Neuronal stem cell (in vitro differentiated cells): Measurements from ENCODE around the gene CACNB3.
"Not testable (repeated sequence)": the region's sequence is repeated elsewhere in the genome, so short reads cannot be mapped to it uniquely, and the experiment has no call there.

Source experiments
- DNase-seq: peaks from one replicate; pipeline ENCODE4 v3.0.0-alpha.2; 2013; ENCODE audit warnings: low spot score
- H2AFZ ChIP-seq: one replicate; pipeline ENCODE4 v1.6.1; 2013; ENCODE audit warnings: mild to moderate bottlenecking, low read length, inconsistent platforms
- H2AK5ac ChIP-seq: 2 replicates; pipeline ENCODE4 v1.6.1; 2013; ENCODE audit warnings: low read depth, mild to moderate bottlenecking, inconsistent platforms, low read length, moderate library complexity, mixed read lengths
- H2BK120ac ChIP-seq: 2 replicates; pipeline ENCODE4 v1.6.1; 2013; ENCODE audit warnings: low read depth, mild to moderate bottlenecking, inconsistent platforms, low read length, moderate library complexity, mixed read lengths
- H2BK12ac ChIP-seq: one replicate; pipeline ENCODE4 v1.6.1; 2013; ENCODE audit warnings: low read length, inconsistent platforms
- H2BK15ac ChIP-seq: 2 replicates; pipeline ENCODE4 v1.6.1; 2013; ENCODE audit warnings: mild to moderate bottlenecking, low read length, inconsistent platforms, mixed read lengths
- H2BK5ac ChIP-seq: one replicate; pipeline ENCODE4 v1.6.1; 2013; ENCODE audit warnings: inconsistent platforms, mild to moderate bottlenecking, low read length, moderate library complexity
- H3K14ac ChIP-seq: one replicate; pipeline ENCODE4 v1.6.1; 2013; ENCODE audit warnings: low read length, inconsistent platforms
- H3K18ac ChIP-seq: 2 replicates; pipeline ENCODE4 v1.6.1; 2013; ENCODE audit warnings: low read length, inconsistent platforms
- H3K23ac ChIP-seq: 2 replicates; pipeline ENCODE4 v1.6.1; 2013; ENCODE audit warnings: low read depth, mild to moderate bottlenecking, mixed read lengths, low read length, inconsistent platforms; ENCODE audit not compliant: poor library complexity
- H3K27ac ChIP-seq: replicated peaks from 3 replicates; pipeline ENCODE4 v1.5.1; 2013; ENCODE audit warnings: low read length, inconsistent platforms
- H3K27me3 ChIP-seq, 3 experiments: 2 replicates each; pipeline ENCODE4 v1.6.1; 2013; ENCODE audit warnings: low read length in 3 of 3, mild to moderate bottlenecking in 2 of 3, inconsistent platforms in 1 of 3, low read depth in 1 of 3, mixed read lengths in 1 of 3, moderate library complexity in 1 of 3; ENCODE audit not compliant: control insufficient read depth in 3 of 3, insufficient read depth in 3 of 3
- H3K36me3 ChIP-seq, 2 donors: replicated peaks in 1 of 2; 2 replicates each; pipeline ENCODE4 v1.6.1; 2013; ENCODE audit warnings: low read length in 2 of 2; ENCODE audit not compliant: control insufficient read depth in 2 of 2, insufficient read depth in 2 of 2
- H3K4ac ChIP-seq: 2 replicates; pipeline ENCODE4 v1.6.1; 2013; ENCODE audit warnings: inconsistent platforms, mild to moderate bottlenecking, low read length, moderate library complexity
- H3K4me1 ChIP-seq, 2 donors: 1 replicate in 1 of 2; 2 replicates in 1 of 2; pipeline ENCODE4 v1.6.1; 2013; ENCODE audit warnings: low read length in 2 of 2, low read depth in 1 of 2; ENCODE audit not compliant: control insufficient read depth in 2 of 2, insufficient read depth in 1 of 2
- H3K4me2 ChIP-seq: one replicate; pipeline ENCODE4 v1.6.1; 2013; ENCODE audit warnings: mild to moderate bottlenecking, low read length, inconsistent platforms; ENCODE audit not compliant: insufficient read depth, poor library complexity, severe bottlenecking
- H3K4me3 ChIP-seq, 2 donors: 2 replicates each; pipeline ENCODE4 v1.5.1; 2013; ENCODE audit warnings: low read length in 2 of 2, mild to moderate bottlenecking in 2 of 2, inconsistent platforms in 1 of 2, moderate library complexity in 1 of 2
- H3K79me1 ChIP-seq: one replicate; pipeline ENCODE4 v1.6.1; 2013; ENCODE audit warnings: low read depth, mild to moderate bottlenecking, inconsistent platforms, low read length, moderate library complexity
- H3K9ac ChIP-seq: one replicate; pipeline ENCODE4 v1.6.1; 2013; ENCODE audit warnings: mild to moderate bottlenecking, low read depth, low read length, inconsistent platforms; ENCODE audit not compliant: poor library complexity
- H3K9me3 ChIP-seq, 2 donors: replicated peaks in 1 of 2; 2 replicates each; pipeline versions ENCODE3 to v1.6.1; 2013; ENCODE audit warnings: low read length in 2 of 2, mild to moderate bottlenecking in 2 of 2, inconsistent platforms in 1 of 2, low read depth in 1 of 2, mixed read lengths in 1 of 2, moderate library complexity in 1 of 2; ENCODE audit not compliant: control insufficient read depth in 2 of 2, insufficient read depth in 1 of 2
- H4K8ac ChIP-seq: one replicate; pipeline ENCODE4 v1.6.1; 2013; ENCODE audit warnings: low read depth, mild to moderate bottlenecking, inconsistent platforms, low read length, moderate library complexity
- H4K91ac ChIP-seq: one replicate; pipeline ENCODE4 v1.6.1; 2013; ENCODE audit warnings: low read length, low read depth, mild to moderate bottlenecking, inconsistent platforms; ENCODE audit not compliant: poor library complexity
- WGBS, 2 donors: extraction: QIAGEN DNeasy Blood & Tissue Kit; methylation state at CpG; one replicate each; pipeline ENCODE4 v1.1.7; 2013; ENCODE audit warnings: missing lambda C conversion rate in 2 of 2, mixed read lengths in 1 of 2; ENCODE audit not compliant: insufficient read length in 2 of 2, insufficient replicate concordance in 1 of 2; ENCODE audit errors: extremely low coverage in 2 of 2; 5-methylcytosine and 5-hydroxymethylcytosine counted together

Gene CACNB3

DNA sequence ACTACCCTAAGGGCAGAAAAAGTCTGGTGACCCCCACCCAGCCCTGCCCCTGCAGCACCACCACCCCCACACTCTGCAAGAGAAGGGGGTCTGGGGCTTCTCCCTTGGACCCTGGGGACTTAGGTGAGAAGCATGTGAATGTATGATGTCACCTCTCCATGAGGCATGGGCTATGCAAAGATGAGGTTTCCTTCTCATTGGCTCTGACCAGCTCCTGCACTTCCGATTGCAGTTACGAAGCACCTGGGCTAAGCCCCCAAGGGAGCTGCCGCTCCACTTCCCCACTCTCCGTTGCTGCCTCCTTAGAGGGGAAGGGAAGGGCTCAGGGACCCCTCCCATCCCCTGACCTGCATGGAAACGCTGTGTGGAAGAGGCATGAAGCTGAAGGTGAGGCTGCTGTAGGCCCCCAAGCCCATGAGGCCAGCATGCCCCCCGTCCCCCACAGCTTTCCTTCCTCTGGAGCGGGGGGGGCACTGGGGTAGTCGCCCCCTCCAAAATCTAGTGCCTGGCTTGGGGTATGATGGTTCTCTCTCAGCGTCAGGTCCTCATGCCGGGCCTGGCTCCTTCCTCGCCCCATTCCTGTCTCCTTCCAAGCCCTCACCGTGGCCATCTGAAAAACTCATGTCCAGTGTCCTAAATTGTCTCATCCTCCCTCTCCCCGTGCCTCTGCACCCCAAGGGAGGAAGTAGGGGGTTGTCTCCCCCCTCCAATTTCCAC is 39.1 kb downstream of the CACNB3 start:
- no peak for DNase-seq
- Histone ChIP-seq H2BK15ac (no peak overlapping the region), H3K18ac (no peak overlapping the region), H3K14ac (no peak overlapping the region), H2AFZ (no peak overlapping the region), H3K4me1 (peaks cover 4 to 9% of the 10 kb centered on the region in 2 donors), H3K4ac (no peak overlapping the region), H3K4me2 (no peak overlapping the region), H3K27ac (no peak overlapping the region), H2BK12ac (no peak overlapping the region), H3K79me1 (no peaks in the 10 kb centered on the region), H3K23ac (no peak overlapping the region), H4K8ac (no peak overlapping the region), H2BK120ac (no peak overlapping the region), H2AK5ac (no peak overlapping the region), H3K9ac (no peak overlapping the region), H4K91ac (no peak overlapping the region), H3K36me3 (peaks cover 11 to 27% of the 10 kb centered on the region in 2 donors), H2BK5ac (no peak overlapping the region), H3K9me3 (no peaks in the 10 kb centered on the region), H3K27me3 (no peaks in the 10 kb centered on the region), H3K4me3 (no peak overlapping the region)
- no CpG with 5 or more reads among the region's 13 CpGs for WGBS, 2 donors

GRCh38 chr12:48858043-48858442 is 39.7 kb downstream of the CACNB3 start:
- no peak overlapping the region for H3K4me2 ChIP-seq
- H3K4me3 ChIP-seq = no peak overlapping the region
- H2BK12ac ChIP-seq = no peak overlapping the region
- H3K4ac ChIP-seq = no peak overlapping the region
- H3K18ac ChIP-seq = no peak overlapping the region
- H2BK5ac ChIP-seq = no peak overlapping the region
- no peak overlapping the region for H4K91ac ChIP-seq
- H3K36me3 ChIP-seq = peaks cover 11 to 27% of the 10 kb centered on the region in 2 donors
- H3K9me3 ChIP-seq = no peaks in the 10 kb centered on the region
- no peak overlapping the region for H2BK120ac ChIP-seq
- H3K14ac ChIP-seq = no peak overlapping the region
- H3K79me1 ChIP-seq = no peaks in the 10 kb centered on the region
- peaks cover 7 to 9% of the 10 kb centered on the region in 2 donors for H3K4me1 ChIP-seq
- no peak overlapping the region for H2AFZ ChIP-seq
- no peak overlapping the region for H3K9ac ChIP-seq
- H3K27ac ChIP-seq = no peak overlapping the region
- no peak overlapping the region for H4K8ac ChIP-seq
- DNase-seq = no peak
- no CpG with 5 or more reads among the region's 8 CpGs for WGBS, 2 donors
- H2AK5ac ChIP-seq = no peak overlapping the region
- H3K23ac ChIP-seq = no peak overlapping the region
- no peak overlapping the region for H2BK15ac ChIP-seq
- no peaks in the 10 kb centered on the region for H3K27me3 ChIP-seq

DNA sequence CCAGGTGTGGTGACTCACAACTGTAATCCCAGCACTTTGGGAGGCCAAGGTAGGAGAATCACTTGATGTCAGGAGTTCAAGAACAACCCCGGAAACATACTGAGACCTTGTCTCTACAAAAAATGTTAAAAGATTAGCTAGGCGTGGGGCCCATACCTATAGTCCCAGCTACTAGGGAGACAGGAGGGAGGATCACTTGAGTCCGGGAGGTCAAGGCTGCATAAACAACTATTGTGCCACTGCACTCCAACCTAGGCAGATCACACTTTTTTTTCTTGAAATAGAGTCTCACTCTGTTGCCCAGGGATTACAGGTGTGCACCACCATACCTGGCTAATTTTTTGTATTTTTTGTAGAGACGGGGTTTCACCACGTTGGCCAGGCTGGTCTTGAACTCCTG is 41.3 kb downstream of the CACNB3 start:
- H3K4me3 ChIP-seq = no peak overlapping the region
- peaks cover 0 to under 1% (median 0%) of the 10 kb centered on the region in 3 experiments for H3K27me3 ChIP-seq
- peaks cover 11 to 27% of the 10 kb centered on the region in 2 donors for H3K36me3 ChIP-seq
- no peak overlapping the region for H3K23ac ChIP-seq
- no peak overlapping the region for H4K8ac ChIP-seq
- H2BK12ac ChIP-seq = no peak overlapping the region
- H2AK5ac ChIP-seq = no peak overlapping the region
- H3K14ac ChIP-seq = no peak overlapping the region
- H3K18ac ChIP-seq = no peak overlapping the region
- H3K4me2 ChIP-seq = no peak overlapping the region
- H2BK120ac ChIP-seq = no peak overlapping the region
- no CpG with 5 or more reads among the region's 5 CpGs for WGBS, 2 donors
- peaks cover 16 to 24% of the 10 kb centered on the region in 2 donors for H3K4me1 ChIP-seq
- H3K79me1 ChIP-seq = no peaks in the 10 kb centered on the region
- no peak overlapping the region for H3K4ac ChIP-seq
- H2AFZ ChIP-seq = no peak overlapping the region
- no peaks in the 10 kb centered on the region for H3K9me3 ChIP-seq
- no peak for DNase-seq
- H3K27ac ChIP-seq = no peak overlapping the region
- H2BK5ac ChIP-seq = no peak overlapping the region
- no peak overlapping the region for H3K9ac ChIP-seq
- H4K91ac ChIP-seq = no peak overlapping the region
- H2BK15ac ChIP-seq = no peak overlapping the region

GRCh38 chr12:48860236-48860635 is 41.9 kb downstream of the CACNB3 start:
- WGBS, 2 donors = no CpG with 5 or more reads among the region's 5 CpGs
- H3K14ac ChIP-seq = not testable (repeated sequence)

More at GRCh38 chr12:48860236-48860635, 41.9 kb downstream of the CACNB3 start:
- not testable (repeated sequence) for H3K9me3 ChIP-seq, H3K9ac ChIP-seq, H4K91ac ChIP-seq, H2BK12ac ChIP-seq, H2BK120ac ChIP-seq, H4K8ac ChIP-seq, H3K27me3 ChIP-seq, H2BK15ac ChIP-seq, H3K23ac ChIP-seq, H3K4me3 ChIP-seq, H2BK5ac ChIP-seq, DNase-seq, H3K27ac ChIP-seq, H2AK5ac ChIP-seq, H3K4ac ChIP-seq, H3K18ac ChIP-seq, H2AFZ ChIP-seq, H3K4me2 ChIP-seq, H3K79me1 ChIP-seq
- H3K4me1 ChIP-seq = peaks cover 22 to 28% of the 10 kb centered on the region in 2 donors
- H3K36me3 ChIP-seq = peaks cover 11 to 27% of the 10 kb centered on the region in 2 donors
